AG09319 (cell line): ENCODE data around the gene RAB6C.
"Not testable (repeated sequence)": the region's sequence is repeated elsewhere in the genome, so short reads cannot be mapped to it uniquely, and the experiment has no call there.

Experiments used
- DNase-seq: peaks from one replicate; pipeline ENCODE4 v3.0.0-alpha.2; 2010; ENCODE audit warnings: low read depth; ENCODE audit errors: extremely low read depth
- CTCF ChIP-seq: IDR thresholded peaks from 2 replicates; pipeline ENCODE4 v1.5.1; 2011; ENCODE audit warnings: low read depth, mild to moderate bottlenecking, inconsistent platforms, low read length, moderate library complexity

The RAB6C gene

DNA sequence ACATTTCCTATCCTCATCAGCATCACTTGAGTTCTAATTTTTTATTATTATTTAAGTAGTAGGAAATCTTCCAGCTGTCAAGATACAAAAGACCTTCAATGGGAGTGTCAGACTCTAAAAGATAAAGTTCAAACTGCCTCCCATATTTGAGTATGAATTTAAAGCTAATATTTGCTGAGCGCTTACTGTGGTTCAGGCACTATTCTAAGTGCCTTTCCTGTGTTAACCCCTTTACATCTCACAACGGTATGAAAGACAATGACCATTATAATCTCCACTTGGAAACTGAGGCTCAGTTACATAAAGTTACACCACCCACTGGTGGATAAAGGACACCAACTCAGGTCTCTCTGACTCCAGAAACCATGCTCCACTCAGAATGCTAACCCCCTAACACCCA lies 39.9 kb downstream of the RAB6C start:
- TF ChIP-seq CTCF: no peak
- DNase-seq: no peak

- DNase-seq: not testable (repeated sequence)
These were observed 40.6 kb downstream of the RAB6C start for GRCh38 chr2:130020069-130020468.

- not testable (repeated sequence) for DNase-seq
These were observed 46.5 kb downstream of the RAB6C start for GRCh38 chr2:130025931-130026330.
